Panc1 (cell line): Measurements from ENCODE around the gene P2RY12. TPM values are rescaled to one million over a fixed set of nuclear protein-coding genes. Genes with fewer than 3 reads are reported as not detected.

ENCODE experiments used
- ATAC-seq: fragments of 200-7000 bp; cut with Tn5 transposase; 2 replicates; pipeline ENCODE4 v1.9.1; 2020; ENCODE audit warnings: mild to moderate bottlenecking, moderate library complexity
- BruUV-seq: library from RNA; stranded (reverse); fragments of 400-500 nt; replicated peaks from 2 replicates; lab custom pipeline; 2021; lab: Mats Ljungman, UMichigan
- CTCF ChIA-PET: fragments of 300-600 bp; sonication (Branson Sonifier 250); formaldehyde crosslinking; loops from one replicate; lab custom pipeline; 2022; ENCODE audit warnings: antibody characterized with exemption; lab: Charles Lee
- POLR2A ChIA-PET: fragments of 300-600 bp; sonication (Branson Sonifier 250); formaldehyde crosslinking; loops from one replicate; lab custom pipeline; 2022; ENCODE audit warnings: antibody characterized with exemption; lab: Charles Lee
- DNase-seq: peaks from one replicate; pipeline ENCODE4 v3.0.0-alpha.2; 2010; ENCODE audit warnings: low read depth, low spot score
- H3K27ac ChIP-seq: 2 replicates; pipeline ENCODE4 v1.5.1; 2011; ENCODE audit warnings: mild to moderate bottlenecking, low read length, inconsistent platforms
- H3K27me3 ChIP-seq: fragments of 200-500 bp; sonication (Bioruptor generic); 2 replicates; pipeline ENCODE4 v1.6.0; 2014; ENCODE audit warnings: low read length, inconsistent platforms; ENCODE audit not compliant: control insufficient read depth, insufficient read depth
- H3K36me3 ChIP-seq: fragments of 200-500 bp; sonication (Bioruptor generic); 2 replicates; pipeline ENCODE4 v1.5.1; 2014; ENCODE audit warnings: inconsistent platforms, mild to moderate bottlenecking, low read length, moderate library complexity; ENCODE audit not compliant: control insufficient read depth, insufficient read depth
- H3K4me1 ChIP-seq: 2 replicates; pipeline ENCODE4 v1.5.1; 2011; ENCODE audit warnings: inconsistent platforms, mild to moderate bottlenecking, low read length, moderate library complexity; ENCODE audit not compliant: control insufficient read depth, insufficient read depth
- H3K4me3 ChIP-seq, 2 experiments: 2 replicates each; pipeline ENCODE4 v1.5.1; 2011 to 2012; ENCODE audit warnings: low read depth in 2 of 2, low read length in 2 of 2, mild to moderate bottlenecking in 2 of 2, inconsistent platforms in 1 of 2, moderate library complexity in 1 of 2
- H3K9me3 ChIP-seq: fragments of 200-500 bp; sonication (Bioruptor generic); 2 replicates; pipeline ENCODE4 v1.5.1; 2014; ENCODE audit warnings: low read depth, mild to moderate bottlenecking, inconsistent platforms, low read length, moderate library complexity; ENCODE audit not compliant: control insufficient read depth, insufficient read depth
- POLR2AphosphoS5 ChIP-seq: IDR thresholded peaks from 2 replicates; pipeline ENCODE4 v1.6.1; 2012; ENCODE audit warnings: mild to moderate bottlenecking, low read depth, low read length, moderate library complexity
- SIN3A ChIP-seq: IDR thresholded peaks from 2 replicates; pipeline ENCODE4 v1.6.1; 2012; ENCODE audit warnings: low read depth, mild to moderate bottlenecking, low read length, moderate library complexity, borderline replicate concordance; ENCODE audit not compliant: insufficient read depth
- TCF7L2 ChIP-seq: IDR thresholded peaks from 2 replicates; pipeline ENCODE4 v1.6.1; 2011; ENCODE audit warnings: mild to moderate bottlenecking, low read depth, low read length, inconsistent platforms
- in situ Hi-C: cut with HindIII; loops from 2 replicates; pipeline ENCODE4 v1.10.0; 2016; ENCODE audit warnings: low sequenced_read_pairs, low pct_unique_long_range_greater_than_20kb
- intact Hi-C: fragments of 100-400 bp; cut with micrococcal nuclease; formaldehyde crosslinking; loops from one replicate; pipeline ENCODE4 v1.10.0; 2022; ENCODE audit not compliant: unreplicated experiment
- total RNA-seq: library from RNA; stranded (reverse); gene quantifications from one replicate; pipeline ENCODE4 v1.2.1, GENCODE V29; 2021; ENCODE audit not compliant: unreplicated experiment
- TF ChIP-seq, protein P1 (sequence below): fragments of 450-650 bp; IDR thresholded peaks from 2 replicates; pipeline ENCODE4 v1.5.1; 2017; ENCODE audit warnings: mild to moderate bottlenecking
- TF ChIP-seq, protein P2 (sequence below), 2 experiments: IDR thresholded peaks; 2 replicates each; pipeline ENCODE4 v1.6.1; 2011 to 2012; ENCODE audit warnings: low read depth in 2 of 2, control low read depth in 1 of 2, low read length in 1 of 2, mild to moderate bottlenecking in 1 of 2, moderate library complexity in 1 of 2; ENCODE audit not compliant: insufficient read depth in 1 of 2

Gene P2RY12
- total RNA-seq, 1 experiment from 2014 or later = not detected

DNA sequence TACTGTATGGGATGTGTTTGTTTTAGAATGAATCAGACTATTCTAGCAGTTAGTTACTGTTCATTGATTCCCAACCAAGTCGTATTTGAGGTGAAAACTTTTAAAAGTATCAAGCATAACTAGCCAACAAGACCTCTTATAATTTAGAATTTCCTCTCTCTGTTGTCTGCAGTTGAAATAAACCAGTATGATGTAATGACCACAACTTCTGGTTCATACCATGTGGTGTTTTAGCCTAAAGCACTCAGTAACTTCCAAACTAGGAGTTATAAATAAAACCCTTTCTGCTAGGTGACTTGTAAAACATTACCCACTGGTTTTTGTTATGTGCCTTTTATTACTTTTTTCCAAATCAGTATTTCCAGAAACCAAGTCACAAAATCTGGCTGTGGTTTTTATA lies 19.8 kb upstream of the P2RY12 start:
- ChIA-PET POLR2A (no interaction called here), CTCF (no interaction called here)
- no peaks in the 10 kb centered on the region for H3K27me3 ChIP-seq
- in situ Hi-C loops = no loop called here
- no peaks in the 10 kb centered on the region for H3K36me3 ChIP-seq
- no peak overlapping the region for H3K4me3 ChIP-seq
- ATAC-seq (no peak), DNase-seq (no peak)
- TF ChIP-seq, protein P1, sequence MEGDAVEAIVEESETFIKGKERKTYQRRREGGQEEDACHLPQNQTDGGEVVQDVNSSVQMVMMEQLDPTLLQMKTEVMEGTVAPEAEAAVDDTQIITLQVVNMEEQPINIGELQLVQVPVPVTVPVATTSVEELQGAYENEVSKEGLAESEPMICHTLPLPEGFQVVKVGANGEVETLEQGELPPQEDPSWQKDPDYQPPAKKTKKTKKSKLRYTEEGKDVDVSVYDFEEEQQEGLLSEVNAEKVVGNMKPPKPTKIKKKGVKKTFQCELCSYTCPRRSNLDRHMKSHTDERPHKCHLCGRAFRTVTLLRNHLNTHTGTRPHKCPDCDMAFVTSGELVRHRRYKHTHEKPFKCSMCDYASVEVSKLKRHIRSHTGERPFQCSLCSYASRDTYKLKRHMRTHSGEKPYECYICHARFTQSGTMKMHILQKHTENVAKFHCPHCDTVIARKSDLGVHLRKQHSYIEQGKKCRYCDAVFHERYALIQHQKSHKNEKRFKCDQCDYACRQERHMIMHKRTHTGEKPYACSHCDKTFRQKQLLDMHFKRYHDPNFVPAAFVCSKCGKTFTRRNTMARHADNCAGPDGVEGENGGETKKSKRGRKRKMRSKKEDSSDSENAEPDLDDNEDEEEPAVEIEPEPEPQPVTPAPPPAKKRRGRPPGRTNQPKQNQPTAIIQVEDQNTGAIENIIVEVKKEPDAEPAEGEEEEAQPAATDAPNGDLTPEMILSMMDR = no peak
- TF ChIP-seq POLR2AphosphoS5 = no peak
- TF ChIP-seq SIN3A = no peak
- TF ChIP-seq, protein P2, sequence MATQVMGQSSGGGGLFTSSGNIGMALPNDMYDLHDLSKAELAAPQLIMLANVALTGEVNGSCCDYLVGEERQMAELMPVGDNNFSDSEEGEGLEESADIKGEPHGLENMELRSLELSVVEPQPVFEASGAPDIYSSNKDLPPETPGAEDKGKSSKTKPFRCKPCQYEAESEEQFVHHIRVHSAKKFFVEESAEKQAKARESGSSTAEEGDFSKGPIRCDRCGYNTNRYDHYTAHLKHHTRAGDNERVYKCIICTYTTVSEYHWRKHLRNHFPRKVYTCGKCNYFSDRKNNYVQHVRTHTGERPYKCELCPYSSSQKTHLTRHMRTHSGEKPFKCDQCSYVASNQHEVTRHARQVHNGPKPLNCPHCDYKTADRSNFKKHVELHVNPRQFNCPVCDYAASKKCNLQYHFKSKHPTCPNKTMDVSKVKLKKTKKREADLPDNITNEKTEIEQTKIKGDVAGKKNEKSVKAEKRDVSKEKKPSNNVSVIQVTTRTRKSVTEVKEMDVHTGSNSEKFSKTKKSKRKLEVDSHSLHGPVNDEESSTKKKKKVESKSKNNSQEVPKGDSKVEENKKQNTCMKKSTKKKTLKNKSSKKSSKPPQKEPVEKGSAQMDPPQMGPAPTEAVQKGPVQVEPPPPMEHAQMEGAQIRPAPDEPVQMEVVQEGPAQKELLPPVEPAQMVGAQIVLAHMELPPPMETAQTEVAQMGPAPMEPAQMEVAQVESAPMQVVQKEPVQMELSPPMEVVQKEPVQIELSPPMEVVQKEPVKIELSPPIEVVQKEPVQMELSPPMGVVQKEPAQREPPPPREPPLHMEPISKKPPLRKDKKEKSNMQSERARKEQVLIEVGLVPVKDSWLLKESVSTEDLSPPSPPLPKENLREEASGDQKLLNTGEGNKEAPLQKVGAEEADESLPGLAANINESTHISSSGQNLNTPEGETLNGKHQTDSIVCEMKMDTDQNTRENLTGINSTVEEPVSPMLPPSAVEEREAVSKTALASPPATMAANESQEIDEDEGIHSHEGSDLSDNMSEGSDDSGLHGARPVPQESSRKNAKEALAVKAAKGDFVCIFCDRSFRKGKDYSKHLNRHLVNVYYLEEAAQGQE (IDR thresholded peaks at IDR 0.05; ENCODE audit: insufficient read depth in 1 of 2, low read depth in 2 of 2, low read length in 1 of 2) = no peak
- TF ChIP-seq TCF7L2 = no peak
- no peaks in the 10 kb centered on the region for H3K4me1 ChIP-seq
- no peak overlapping the region for H3K27ac ChIP-seq
- no TSS peak for BruUV-seq
- no peaks in the 10 kb centered on the region for H3K9me3 ChIP-seq
- intact Hi-C loops = no loop called here

DNA sequence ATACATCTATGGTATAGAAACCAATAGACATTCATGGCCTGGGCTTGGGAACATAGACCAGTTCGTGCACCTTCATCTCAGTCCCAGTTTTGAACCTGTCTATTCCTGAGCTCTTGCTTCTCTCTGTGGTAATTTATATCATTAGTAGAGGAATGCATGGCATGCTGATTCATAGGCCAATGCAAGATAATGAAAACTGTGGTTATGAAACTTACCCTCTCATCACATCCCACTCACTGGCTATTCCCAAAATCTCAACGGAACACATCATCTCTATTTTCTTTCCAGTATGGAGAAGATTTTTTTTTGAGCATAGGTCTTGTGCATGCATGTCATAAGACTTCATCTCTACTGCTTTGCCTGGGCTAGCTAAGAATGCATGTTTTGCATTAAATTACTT lies 18.7 kb upstream of the P2RY12 start:
- Histone ChIP-seq H3K4me1 (no peaks in the 10 kb centered on the region), H3K27ac (no peak overlapping the region), H3K9me3 (no peaks in the 10 kb centered on the region), H3K4me3 (no peak overlapping the region), H3K27me3 (no peaks in the 10 kb centered on the region), H3K36me3 (no peaks in the 10 kb centered on the region)
- ATAC-seq (no peak), DNase-seq (no peak)
- TF ChIP-seq, protein P2 (IDR thresholded peaks at IDR 0.05; ENCODE audit: insufficient read depth in 1 of 2, low read depth in 2 of 2, low read length in 1 of 2) = no peak
- TF ChIP-seq, protein P1 = no peak
- TF ChIP-seq SIN3A = no peak
- TF ChIP-seq TCF7L2 = no peak
- TF ChIP-seq POLR2AphosphoS5 = no peak
- ChIA-PET CTCF (no interaction called here), POLR2A (interaction anchor here (0.6 kb wide), 1 partner anchor 470 kb away, joined by 5 read pairs; no protein-coding TSS in a partner anchor)
- in situ Hi-C loops (no loop called here), intact Hi-C loops (no loop called here)
- no TSS peak for BruUV-seq
